Heart right ventricle (tissue), 16 donors: ENCODE data around the gene VIPR2. TPM values are rescaled to one million over a fixed set of nuclear protein-coding genes. Genes with fewer than 3 reads are reported as not detected.

Experiments
- ATAC-seq, 8 donors: fragments of 200-7000 bp; cut with Tn5 transposase; one replicate each; pipeline ENCODE4 v1.9.1; 2020; ENCODE audit warnings: mild to moderate bottlenecking in 8 of 8, moderate library complexity in 8 of 8, moderate number of reproducible peaks in 1 of 8
- DNase-seq, 2 donors: peaks; one replicate each; pipeline ENCODE4 v3.0.0-alpha.2; 2020
- H3K27ac ChIP-seq, 10 donors: fragments of 200-600 bp; sonication (generic) in 2 of 10; one replicate each; pipeline versions ENCODE4 v1.5.0 to v1.8.0; 2020 to 2022; ENCODE audit warnings: mild to moderate bottlenecking in 3 of 10
- H3K27me3 ChIP-seq, 7 donors: fragments of 200-600 bp; one replicate each; pipeline ENCODE4 v1.8.0; 2021 to 2022; ENCODE audit warnings: mild to moderate bottlenecking in 2 of 7
- H3K36me3 ChIP-seq, 9 donors: fragments of 200-600 bp; sonication (generic) in 1 of 9; one replicate each; pipeline versions ENCODE4 v1.5.0 to v1.8.0; 2020 to 2022; ENCODE audit warnings: mild to moderate bottlenecking in 2 of 9
- H3K4me1 ChIP-seq, 9 donors: fragments of 200-600 bp; sonication (generic) in 1 of 9; one replicate each; pipeline versions ENCODE4 v1.5.0 to v1.8.0; 2020 to 2022; ENCODE audit warnings: mild to moderate bottlenecking in 4 of 9
- H3K4me3 ChIP-seq, 10 donors: fragments of 200-600 bp; sonication (generic) in 2 of 10; one replicate each; pipeline versions ENCODE4 v1.5.0 to v1.8.0; 2020 to 2022; ENCODE audit warnings: mild to moderate bottlenecking in 7 of 10, moderate library complexity in 2 of 10
- H3K9me3 ChIP-seq, 11 donors: fragments of 200-600 bp in 10 of 11; sonication (generic) in 2 of 11; one replicate each; pipeline versions ENCODE4 v1.5.0 to v1.8.0; 2013 to 2022; ENCODE audit warnings: mild to moderate bottlenecking in 2 of 11, control low read depth in 1 of 11, moderate library complexity in 1 of 11
- WGBS, 2 donors: extraction: QIAGEN DNeasy Blood & Tissue Kit; methylation state at CpG; one replicate each; pipeline ENCODE4 v1.1.7; 2013; ENCODE audit warnings: inconsistent platforms in 1 of 2; 5-methylcytosine and 5-hydroxymethylcytosine counted together
- intact Hi-C, 10 donors: fragments of 100-400 bp; cut with DNase I; formaldehyde crosslinking; loops; one replicate each; pipeline versions ENCODE4 v1.11.1 to v1.14.2; 2022
- polyA plus RNA-seq, 2 donors: library from polyadenylated mRNA; stranded (reverse); fragments of 200-250 nt; gene quantifications; one replicate each; pipeline ENCODE4 v1.2.3, GENCODE V29; 2013
- total RNA-seq, 10 donors: library from RNA; stranded (reverse); fragmentation: NEBNext Ultra II Directional in 3 of 10; extraction: Animal tissue kit (Norgen Biotek cat#: 25700) in 3 of 10; gene quantifications; one replicate each; pipeline versions ENCODE4 v1.2.1 to v1.2.4, GENCODE V29; 2021 to 2023
- TF ChIP-seq, protein P1 (sequence below), 9 donors: fragments of 200-600 bp; sonication (generic) in 2 of 9; IDR thresholded peaks; one replicate each; pipeline versions ENCODE4 v1.5.0 to v1.8.0; 2021 to 2022; ENCODE audit warnings: antibody characterized with exemption in 9 of 9, mild to moderate bottlenecking in 5 of 9, moderate library complexity in 1 of 9
- donor health status: Arrhythmogenic right ventricular cardiomyopathy.
- donor health status: ischemic (EF 13 %, LVEDD 7.1; RV severe dilation, severe dysfunction).
- donor health status: healthy with polysubstance abuse.
- donor health status: DM: no; HTN: yes; CAD: no.
- donor health status: DM: no; HTN: no; CAD: no.
- donor health status: ischemic (EF 25% LVEDD 6.9; RV normal size, moderate dysfunction).
- donor health status: ischemic (EF 25% LVEDD 5.7; RV mildly dilated, moderate dysfunction).
- donor health status: healthy.
- donor health status: DM: yes; HTN: yes; CAD: no.
- donor health status: Ischemic cardiomyopathy.
- donor health status: ischemic (EF 35%, LVEDD 5.7; RV mildly dilated, moderate dysfunction).
- donor health status: nonischemic (EF 11% LVEDD 7.7; RV severe dilation, severe dysfunction).
- donor health status: DM: yes; HTN: yes; CAD: no.
- donor health status: PGD.
- donor health status: ischemic (EF 29% LVEDD 5.4; RV normal size, mild dysfunction).
- donor health status: nonischemic (EF 23%, LVEDD 6.1; RV moderate dilation, normal function).

Gene VIPR2
- total and polyA plus RNA-seq, 12 donors, result 3.0 to 30.6 (median 19.1) TPM

DNA sequence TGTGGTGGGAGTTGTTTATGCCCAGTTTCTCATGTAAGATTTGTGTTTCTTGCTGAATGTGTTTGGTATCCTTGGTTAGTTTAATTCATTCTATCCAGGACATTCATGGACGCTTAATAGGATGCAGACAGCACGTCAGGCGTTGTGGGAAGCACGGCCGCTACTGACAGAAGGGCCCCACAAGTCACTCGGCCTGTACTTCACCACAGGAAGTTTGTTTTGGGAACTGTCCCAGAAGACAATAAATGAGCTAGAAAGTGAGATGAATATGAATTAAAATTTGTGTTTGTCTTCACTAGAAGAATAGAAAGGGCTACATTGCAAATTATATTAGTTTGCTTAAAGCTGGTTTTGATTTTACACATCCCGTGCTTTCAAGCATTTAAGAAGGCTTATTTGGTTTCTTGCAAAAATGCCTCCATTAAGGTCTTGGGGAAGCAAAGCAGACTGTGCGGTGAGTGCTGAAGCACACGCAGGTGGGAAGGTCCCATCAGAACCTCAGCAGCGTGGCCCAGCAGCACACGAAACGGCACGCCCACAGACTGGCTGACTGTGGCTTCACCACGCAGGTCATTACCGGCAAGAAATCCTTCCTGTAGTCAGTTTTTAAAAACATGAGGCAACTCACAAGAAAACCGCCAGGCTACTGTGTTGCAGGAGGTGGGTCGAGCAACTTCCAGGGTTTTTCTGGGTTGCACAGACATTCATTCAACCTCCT, 74.1 kb downstream of the VIPR2 start:
- 47 to 54% methylated on average over 17 of the region's 17 CpGs for WGBS, 2 donors
- Histone ChIP-seq H3K9me3 (no peaks in the 10 kb centered on the region), H3K27ac (peak overlapping the region in 9 of 10 donors; percentile 49 to 91 (median 79)), H3K4me1 (peaks cover 6 to 59% (median 36%) of the 10 kb centered on the region in 9 donors), H3K27me3 (no peaks in the 10 kb centered on the region), H3K4me3 (no peak overlapping the region), H3K36me3 (no peaks in the 10 kb centered on the region)
- no peak for DNase-seq
- peak in 4 of 8 donors; percentile 27 to 56 (median 44) for ATAC-seq
- intact Hi-C loops, result loop anchor here in 1 of 10 donors (10.0 kb wide), 1 partner anchor 46 kb away; no protein-coding TSS in a partner anchor
- TF ChIP-seq, protein P1, sequence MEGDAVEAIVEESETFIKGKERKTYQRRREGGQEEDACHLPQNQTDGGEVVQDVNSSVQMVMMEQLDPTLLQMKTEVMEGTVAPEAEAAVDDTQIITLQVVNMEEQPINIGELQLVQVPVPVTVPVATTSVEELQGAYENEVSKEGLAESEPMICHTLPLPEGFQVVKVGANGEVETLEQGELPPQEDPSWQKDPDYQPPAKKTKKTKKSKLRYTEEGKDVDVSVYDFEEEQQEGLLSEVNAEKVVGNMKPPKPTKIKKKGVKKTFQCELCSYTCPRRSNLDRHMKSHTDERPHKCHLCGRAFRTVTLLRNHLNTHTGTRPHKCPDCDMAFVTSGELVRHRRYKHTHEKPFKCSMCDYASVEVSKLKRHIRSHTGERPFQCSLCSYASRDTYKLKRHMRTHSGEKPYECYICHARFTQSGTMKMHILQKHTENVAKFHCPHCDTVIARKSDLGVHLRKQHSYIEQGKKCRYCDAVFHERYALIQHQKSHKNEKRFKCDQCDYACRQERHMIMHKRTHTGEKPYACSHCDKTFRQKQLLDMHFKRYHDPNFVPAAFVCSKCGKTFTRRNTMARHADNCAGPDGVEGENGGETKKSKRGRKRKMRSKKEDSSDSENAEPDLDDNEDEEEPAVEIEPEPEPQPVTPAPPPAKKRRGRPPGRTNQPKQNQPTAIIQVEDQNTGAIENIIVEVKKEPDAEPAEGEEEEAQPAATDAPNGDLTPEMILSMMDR (IDR thresholded peaks at IDR 0.05), result no peak

GRCh38 chr7:159068893-159069448, 75.7 kb downstream of the VIPR2 start:
- no peaks in the 10 kb centered on the region for H3K27me3 ChIP-seq
- WGBS, 2 donors, result 75 to 81% methylated on average over 14 of the region's 14 CpGs
- H3K36me3 ChIP-seq, result no peaks in the 10 kb centered on the region
- TF ChIP-seq, protein P1 (IDR thresholded peaks at IDR 0.05), result no peak
- peak in 1 of 2 donors; percentile 4 for DNase-seq
- H3K9me3 ChIP-seq, result no peaks in the 10 kb centered on the region
- H3K27ac ChIP-seq, result peak overlapping the region; percentile 47 to 91 (median 78)
- H3K4me3 ChIP-seq, result no peak overlapping the region
- intact Hi-C loops, result no loop called here
- peaks cover 6 to 68% (median 36%) of the 10 kb centered on the region in 9 donors for H3K4me1 ChIP-seq
- ATAC-seq, result peak in 4 of 8 donors; percentile 3 to 23 (median 8)

DNA sequence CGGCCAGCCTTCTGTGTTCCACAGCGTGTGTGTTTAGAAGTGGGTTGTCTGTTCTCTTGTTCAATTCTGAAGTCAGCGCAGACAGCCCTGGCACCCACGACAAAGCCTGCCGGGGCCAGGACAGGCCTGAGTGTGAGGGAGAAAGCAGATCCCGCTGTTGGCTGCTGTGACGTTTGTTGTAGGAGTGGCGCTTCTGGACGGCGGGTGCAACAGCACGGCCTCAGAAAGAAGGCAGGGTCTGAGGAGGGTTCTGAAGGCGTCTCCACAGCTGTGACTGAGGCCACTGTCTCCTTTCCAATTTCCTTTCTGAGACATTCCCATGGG, 76.2 kb downstream of the VIPR2 start:
- peaks cover 6 to 64% (median 36%) of the 10 kb centered on the region in 9 donors for H3K4me1 ChIP-seq
- no peaks in the 10 kb centered on the region for H3K27me3 ChIP-seq
- intact Hi-C loops, result no loop called here
- H3K36me3 ChIP-seq, result no peaks in the 10 kb centered on the region
- peak; percentile 85 to 89 (median 86) for ATAC-seq
- H3K27ac ChIP-seq, result peak overlapping the region; percentile 47 to 91 (median 78)
- DNase-seq, result peak; percentile 80 to 81
- no peaks in the 10 kb centered on the region for H3K9me3 ChIP-seq
- WGBS, 2 donors, result 48 to 52% methylated on average over 12 of the region's 12 CpGs
- TF ChIP-seq, protein P1 (IDR thresholded peaks at IDR 0.05), result no peak
- peak overlapping the region in 1 of 10 donors; percentile 19 for H3K4me3 ChIP-seq

DNA sequence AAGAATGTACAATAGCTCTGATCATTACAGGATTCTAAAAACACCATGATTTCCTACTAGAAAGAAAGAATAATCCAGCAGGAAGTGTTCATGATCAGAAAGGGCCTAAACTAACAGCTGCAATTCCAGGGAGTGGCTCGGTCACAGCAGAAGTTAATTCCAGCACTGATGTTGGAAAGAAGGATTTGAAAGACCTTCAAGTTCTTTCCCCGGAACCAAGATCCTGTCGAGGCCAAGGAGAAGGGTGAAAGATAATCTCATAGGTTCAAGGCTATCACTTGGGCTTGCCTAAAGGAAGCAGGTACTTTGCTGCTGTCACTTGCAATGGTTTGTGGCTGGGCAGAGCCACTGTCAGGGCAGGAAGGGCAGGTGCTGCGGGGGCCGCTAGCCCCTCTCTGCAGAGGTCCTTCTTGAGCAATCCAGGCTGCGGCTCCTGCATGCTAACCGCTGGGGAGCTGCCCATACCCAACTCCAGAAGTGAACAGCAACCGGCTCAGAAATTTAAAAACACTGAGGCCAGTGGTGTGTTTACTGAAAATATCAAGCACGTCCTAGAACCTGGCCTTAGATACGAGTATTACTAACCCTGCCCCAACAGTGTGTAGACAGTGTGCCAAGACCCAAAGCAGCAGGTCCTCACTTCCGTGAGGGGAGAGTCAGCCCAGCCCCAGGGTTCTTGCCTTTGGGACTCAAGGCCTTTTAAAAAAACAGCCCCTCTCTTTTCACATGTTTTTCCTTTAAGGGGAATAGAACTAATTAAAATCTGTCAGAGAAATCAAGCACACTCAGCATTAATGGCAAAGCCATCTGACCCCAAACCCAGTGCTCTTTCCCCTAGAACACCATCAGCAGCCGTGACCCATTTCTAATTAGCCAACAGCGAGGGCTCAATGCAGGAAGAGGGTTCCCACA, 76.8 kb downstream of the VIPR2 start:
- H3K9me3 ChIP-seq, result no peaks in the 10 kb centered on the region
- TF ChIP-seq, protein P1 (IDR thresholded peaks at IDR 0.05), result no peak

More for the DNA sequence above, 76.8 kb downstream of the VIPR2 start:
- ATAC-seq (peak in 2 of 8 donors; percentile 4 to 17), DNase-seq (peak in 1 of 2 donors; percentile 26)
- Histone ChIP-seq H3K36me3 (no peaks in the 10 kb centered on the region), H3K27ac (peak overlapping the region; percentile 47 to 91 (median 78)), H3K4me3 (peak overlapping the region in 1 of 10 donors; percentile 19), H3K27me3 (no peaks in the 10 kb centered on the region), H3K4me1 (peaks cover 6 to 64% (median 36%) of the 10 kb centered on the region in 9 donors)
- intact Hi-C loops, result no loop called here
- WGBS, 2 donors, result 62 to 71% methylated on average over 13 of the region's 13 CpGs
